HCT116 (cell line): Measurements from ENCODE around the gene FCMR. TPM values are rescaled to one million over a fixed set of nuclear protein-coding genes. Genes with fewer than 3 reads are reported as not detected.

Experiments
- ATAC-seq: fragments of 200-7000 bp; cut with Tn5 transposase; 2 replicates; pipeline ENCODE4 v1.9.1; 2020; ENCODE audit warnings: mild to moderate bottlenecking, moderate library complexity
- BruUV-seq: library from RNA; stranded (reverse); fragments of 400-500 nt; replicated peaks from 2 replicates; lab custom pipeline; 2021; lab: Mats Ljungman, UMichigan
- CTCF ChIA-PET: fragments of 300-600 bp; sonication (Branson Sonifier 250); formaldehyde crosslinking; loops from one replicate; lab custom pipeline; 2021; ENCODE audit warnings: antibody characterized with exemption; lab: Charles Lee
- POLR2A ChIA-PET: fragments of 300-600, 350-600 bp; sonication (Branson Sonifier 250); formaldehyde crosslinking; loops from one replicate; lab custom pipeline; 2021; ENCODE audit warnings: antibody characterized with exemption; lab: Charles Lee
- RAD21 ChIA-PET, 2 experiments: fragments of 300-600 bp; sonication (Branson Sonifier 250); formaldehyde crosslinking; loops; one replicate each; lab custom pipeline; 2023; ENCODE audit warnings: low total read pairs in 2 of 2; ENCODE audit not compliant: uncharacterized antibody in 2 of 2, unreplicated experiment in 2 of 2, low non-redundant PET in 1 of 2; lab: Charles Lee
- DNase-seq: peaks from one replicate; pipeline ENCODE4 v3.0.0-alpha.2; 2010; ENCODE audit warnings: low read depth, low spot score
- H2AFZ ChIP-seq: fragments of 200-600 bp; shearing (Covaris generic), sonication (generic); 2 replicates; pipeline ENCODE4 v1.6.1; 2017; ENCODE audit warnings: low read depth, mixed run types, mixed read lengths, antibody characterized with exemption, low read length; ENCODE audit not compliant: poor library complexity, severe bottlenecking
- H3K27ac ChIP-seq: 2 replicates; pipeline ENCODE4 v1.5.1; 2012; ENCODE audit warnings: low read depth, low read length
- H3K27me3 ChIP-seq: fragments of 200-600 bp; sonication (generic); 2 replicates; pipeline ENCODE4 v1.6.1; 2016; ENCODE audit warnings: mixed run types, low read length, mixed read lengths; ENCODE audit not compliant: insufficient read depth
- H3K36me3 ChIP-seq, 2 experiments: fragments of 200-500 bp in 1 of 2; fragments of 200-600 bp in 1 of 2; sonication (Bioruptor generic) in 1 of 2; sonication (generic) in 1 of 2; 2 replicates each; pipeline versions ENCODE4 v1.5.1 to v1.6.1; 2014 to 2016; ENCODE audit warnings: low read length in 2 of 2, inconsistent platforms in 1 of 2, mixed read lengths in 1 of 2, mixed run types in 1 of 2; ENCODE audit not compliant: insufficient read depth in 2 of 2, control insufficient read depth in 1 of 2
- H3K4me1 ChIP-seq, 2 experiments: fragments of 200-600 bp in 1 of 2; sonication (generic) in 1 of 2; 2 replicates each; pipeline versions ENCODE4 v1.5.1 to v1.6.1; 2012 to 2017; ENCODE audit warnings: low read length in 2 of 2, inconsistent platforms in 1 of 2, mild to moderate bottlenecking in 1 of 2, mixed read lengths in 1 of 2, mixed run types in 1 of 2, moderate library complexity in 1 of 2; ENCODE audit not compliant: insufficient read depth in 2 of 2, control insufficient read depth in 1 of 2
- H3K4me2 ChIP-seq: fragments of 200-600 bp; sonication (generic); 2 replicates; pipeline ENCODE4 v1.6.1; 2017; ENCODE audit warnings: mixed run types, low read length, mixed read lengths
- H3K4me3 ChIP-seq, 2 experiments: fragments of 200-600 bp in 1 of 2; sonication (generic) in 1 of 2; replicated peaks in 1 of 2; 2 replicates each; pipeline ENCODE4 v1.5.1; 2011 to 2016; ENCODE audit warnings: low read length in 2 of 2, control low read depth in 1 of 2, low read depth in 1 of 2, mild to moderate bottlenecking in 1 of 2, mixed read lengths in 1 of 2, mixed run types in 1 of 2
- H3K79me2 ChIP-seq: fragments of 200-600 bp; sonication (generic); 2 replicates; pipeline ENCODE4 v1.6.1; 2017; ENCODE audit warnings: mild to moderate bottlenecking, mixed run types, low read length, moderate library complexity, mixed read lengths; ENCODE audit not compliant: insufficient read depth
- H3K9ac ChIP-seq: fragments of 200-600 bp; sonication (generic); 2 replicates; pipeline ENCODE4 v1.6.1; 2016; ENCODE audit warnings: low read length, mixed read lengths
- H3K9me2 ChIP-seq: fragments of 200-600 bp; sonication (generic), shearing (Covaris generic); 2 replicates; pipeline ENCODE4 v1.6.1; 2017; ENCODE audit warnings: mixed run types, mild to moderate bottlenecking, moderate library complexity; ENCODE audit not compliant: insufficient read depth
- H3K9me3 ChIP-seq, 2 experiments: fragments of 200-500 bp in 1 of 2; fragments of 200-600 bp in 1 of 2; sonication (Bioruptor generic) in 1 of 2; sonication (generic) in 1 of 2; 2 replicates each; pipeline ENCODE4 v1.6.1; 2014 to 2017; ENCODE audit warnings: low read length in 2 of 2, mixed read lengths in 2 of 2, inconsistent platforms in 1 of 2, low read depth in 1 of 2, mild to moderate bottlenecking in 1 of 2, mixed run types in 1 of 2, moderate library complexity in 1 of 2; ENCODE audit not compliant: control insufficient read depth in 1 of 2, insufficient read depth in 1 of 2
- H4K20me1 ChIP-seq: fragments of 200-600 bp; sonication (generic), shearing (Covaris generic); 2 replicates; pipeline ENCODE4 v1.6.1; 2017; ENCODE audit warnings: mixed run types, mild to moderate bottlenecking, moderate library complexity; ENCODE audit not compliant: insufficient read depth
- CBX3 ChIP-seq: IDR thresholded peaks from 2 replicates; pipeline ENCODE4 v1.6.1; 2012; ENCODE audit warnings: low read depth
- CEBPB ChIP-seq: IDR thresholded peaks from 2 replicates; pipeline ENCODE4 v1.6.1; 2012; ENCODE audit warnings: low read depth
- JUND ChIP-seq: IDR thresholded peaks from 2 replicates; pipeline ENCODE4 v1.6.1; 2012
- POLR2A ChIP-seq: IDR thresholded peaks from 2 replicates; pipeline ENCODE4 v1.7.0; 2011; ENCODE audit warnings: borderline replicate concordance; ENCODE audit not compliant: insufficient read depth, insufficient read length; ENCODE audit errors: extremely low read depth
- POLR2AphosphoS5 ChIP-seq: IDR thresholded peaks from 2 replicates; pipeline ENCODE4 v1.6.1; 2011; ENCODE audit warnings: mild to moderate bottlenecking, low read depth, low read length, moderate library complexity
- RAD21 ChIP-seq: IDR thresholded peaks from 2 replicates; pipeline ENCODE4 v1.6.1; 2012; ENCODE audit warnings: low read depth, mild to moderate bottlenecking
- SP1 ChIP-seq: IDR thresholded peaks from 2 replicates; pipeline ENCODE4 v1.6.1; 2012; ENCODE audit warnings: low read depth
- SRF ChIP-seq: IDR thresholded peaks from 2 replicates; pipeline ENCODE4 v1.6.1; 2012; ENCODE audit warnings: low read depth
- TCF7L2 ChIP-seq: IDR thresholded peaks from 2 replicates; pipeline ENCODE4 v1.7.0; 2011; ENCODE audit warnings: borderline replicate concordance, inconsistent platforms; ENCODE audit not compliant: insufficient read depth, insufficient read length; ENCODE audit errors: extremely low read depth
- intact Hi-C: fragments of 100-400 bp; cut with micrococcal nuclease; formaldehyde crosslinking; loops from 2 replicates; pipeline ENCODE4 v1.10.0; 2022
- total RNA-seq: library from RNA; stranded (reverse); gene quantifications from one replicate; pipeline ENCODE4 v1.2.1, GENCODE V29; 2021; ENCODE audit not compliant: unreplicated experiment
- TF ChIP-seq, protein P1 (sequence below): IDR thresholded peaks from 2 replicates; pipeline ENCODE4 v1.6.1; 2011; ENCODE audit warnings: mild to moderate bottlenecking, low read length, moderate library complexity; ENCODE audit not compliant: insufficient replicate concordance; ENCODE audit errors: extremely low read depth
- TF ChIP-seq, protein P2 (sequence below): IDR thresholded peaks from 2 replicates; pipeline ENCODE4 v1.6.1; 2012
- TF ChIP-seq, protein P3 (sequence below): IDR thresholded peaks from 2 replicates; pipeline ENCODE4 v1.6.1; 2012; ENCODE audit warnings: low read depth

Gene FCMR
- total RNA-seq, 1 experiment from 2014 or later = 0.61 TPM

DNA sequence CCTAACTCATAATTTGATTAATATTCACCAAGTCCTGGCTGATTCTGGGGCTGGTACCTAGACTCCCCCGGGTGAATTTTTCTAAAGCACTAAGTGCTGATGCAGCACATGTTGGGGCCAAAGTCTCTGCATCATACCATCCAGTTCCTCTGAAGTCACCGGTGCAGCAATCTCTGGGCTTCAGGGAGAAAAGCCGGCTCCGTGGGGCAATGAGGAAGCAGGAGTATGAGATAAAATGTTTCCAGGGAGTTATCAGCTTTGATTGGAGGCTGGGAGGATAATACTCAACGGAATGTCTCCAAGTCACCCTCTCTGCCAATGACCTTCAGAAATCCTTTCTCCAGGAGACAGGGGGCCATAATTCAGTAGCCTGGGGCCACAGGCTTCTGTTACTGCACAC is 47.3 kb upstream of the FCMR start:
- TF ChIP-seq SP1 = no peak
- TF ChIP-seq TCF7L2 = no peak
- TF ChIP-seq RAD21 = no peak
- TF ChIP-seq POLR2AphosphoS5 = no peak
- no peak for TF ChIP-seq SRF
- no peak for TF ChIP-seq CBX3
- TF ChIP-seq, protein P1, sequence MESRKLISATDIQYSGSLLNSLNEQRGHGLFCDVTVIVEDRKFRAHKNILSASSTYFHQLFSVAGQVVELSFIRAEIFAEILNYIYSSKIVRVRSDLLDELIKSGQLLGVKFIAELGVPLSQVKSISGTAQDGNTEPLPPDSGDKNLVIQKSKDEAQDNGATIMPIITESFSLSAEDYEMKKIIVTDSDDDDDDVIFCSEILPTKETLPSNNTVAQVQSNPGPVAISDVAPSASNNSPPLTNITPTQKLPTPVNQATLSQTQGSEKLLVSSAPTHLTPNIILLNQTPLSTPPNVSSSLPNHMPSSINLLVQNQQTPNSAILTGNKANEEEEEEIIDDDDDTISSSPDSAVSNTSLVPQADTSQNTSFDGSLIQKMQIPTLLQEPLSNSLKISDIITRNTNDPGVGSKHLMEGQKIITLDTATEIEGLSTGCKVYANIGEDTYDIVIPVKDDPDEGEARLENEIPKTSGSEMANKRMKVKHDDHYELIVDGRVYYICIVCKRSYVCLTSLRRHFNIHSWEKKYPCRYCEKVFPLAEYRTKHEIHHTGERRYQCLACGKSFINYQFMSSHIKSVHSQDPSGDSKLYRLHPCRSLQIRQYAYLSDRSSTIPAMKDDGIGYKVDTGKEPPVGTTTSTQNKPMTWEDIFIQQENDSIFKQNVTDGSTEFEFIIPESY = no peak
- no peak for TF ChIP-seq JUND
- TF ChIP-seq, protein P2, sequence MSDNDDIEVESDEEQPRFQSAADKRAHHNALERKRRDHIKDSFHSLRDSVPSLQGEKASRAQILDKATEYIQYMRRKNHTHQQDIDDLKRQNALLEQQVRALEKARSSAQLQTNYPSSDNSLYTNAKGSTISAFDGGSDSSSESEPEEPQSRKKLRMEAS = no peak
- no peak for TF ChIP-seq CEBPB
- TF ChIP-seq, protein P3, sequence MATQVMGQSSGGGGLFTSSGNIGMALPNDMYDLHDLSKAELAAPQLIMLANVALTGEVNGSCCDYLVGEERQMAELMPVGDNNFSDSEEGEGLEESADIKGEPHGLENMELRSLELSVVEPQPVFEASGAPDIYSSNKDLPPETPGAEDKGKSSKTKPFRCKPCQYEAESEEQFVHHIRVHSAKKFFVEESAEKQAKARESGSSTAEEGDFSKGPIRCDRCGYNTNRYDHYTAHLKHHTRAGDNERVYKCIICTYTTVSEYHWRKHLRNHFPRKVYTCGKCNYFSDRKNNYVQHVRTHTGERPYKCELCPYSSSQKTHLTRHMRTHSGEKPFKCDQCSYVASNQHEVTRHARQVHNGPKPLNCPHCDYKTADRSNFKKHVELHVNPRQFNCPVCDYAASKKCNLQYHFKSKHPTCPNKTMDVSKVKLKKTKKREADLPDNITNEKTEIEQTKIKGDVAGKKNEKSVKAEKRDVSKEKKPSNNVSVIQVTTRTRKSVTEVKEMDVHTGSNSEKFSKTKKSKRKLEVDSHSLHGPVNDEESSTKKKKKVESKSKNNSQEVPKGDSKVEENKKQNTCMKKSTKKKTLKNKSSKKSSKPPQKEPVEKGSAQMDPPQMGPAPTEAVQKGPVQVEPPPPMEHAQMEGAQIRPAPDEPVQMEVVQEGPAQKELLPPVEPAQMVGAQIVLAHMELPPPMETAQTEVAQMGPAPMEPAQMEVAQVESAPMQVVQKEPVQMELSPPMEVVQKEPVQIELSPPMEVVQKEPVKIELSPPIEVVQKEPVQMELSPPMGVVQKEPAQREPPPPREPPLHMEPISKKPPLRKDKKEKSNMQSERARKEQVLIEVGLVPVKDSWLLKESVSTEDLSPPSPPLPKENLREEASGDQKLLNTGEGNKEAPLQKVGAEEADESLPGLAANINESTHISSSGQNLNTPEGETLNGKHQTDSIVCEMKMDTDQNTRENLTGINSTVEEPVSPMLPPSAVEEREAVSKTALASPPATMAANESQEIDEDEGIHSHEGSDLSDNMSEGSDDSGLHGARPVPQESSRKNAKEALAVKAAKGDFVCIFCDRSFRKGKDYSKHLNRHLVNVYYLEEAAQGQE = no peak
- no peak for TF ChIP-seq POLR2A
- TF ChIP-seq, all 23 proteins: peak for 0
- CTCF ChIA-PET = no interaction called here
- H3K9me2 ChIP-seq = no peaks in the 10 kb centered on the region
- H3K36me3 ChIP-seq = no peaks in the 10 kb centered on the region
- no peak overlapping the region for H2AFZ ChIP-seq
- DNase-seq (no peak), ATAC-seq (no peak)
- no TSS peak for BruUV-seq
- H3K4me2 ChIP-seq = no peak overlapping the region
- intact Hi-C loops = no loop called here
- H4K20me1 ChIP-seq = no peaks in the 10 kb centered on the region
- POLR2A ChIA-PET = no interaction called here
- H3K9me3 ChIP-seq = no peaks in the 10 kb centered on the region
- H3K9ac ChIP-seq = no peak overlapping the region
- no peak overlapping the region for H3K27ac ChIP-seq
- H3K27me3 ChIP-seq = peaks cover 11% of the 10 kb centered on the region; the same call in 1 of the 2 replicates
- no peaks in the 10 kb centered on the region for H3K79me2 ChIP-seq
- H3K4me1 ChIP-seq = no peaks in the 10 kb centered on the region
- no peak overlapping the region for H3K4me3 ChIP-seq
- RAD21 ChIA-PET = no interaction called here
